Hepatocyte (in vitro differentiated cells): ENCODE data around the gene LIPC. TPM values are rescaled to one million over a fixed set of nuclear protein-coding genes. Genes with fewer than 3 reads are reported as not detected.

Experiments
- DNase-seq: peaks from one replicate; pipeline ENCODE4 v3.0.0-alpha.2; 2016; ENCODE audit warnings: low spot score
- H2AFZ ChIP-seq: fragments of 200-600 bp; sonication (generic); 2 replicates; pipeline ENCODE4 v1.6.0; 2016; ENCODE audit warnings: antibody characterized with exemption, mild to moderate bottlenecking
- H3K27ac ChIP-seq: fragments of 200-600 bp; sonication (generic); 2 replicates; pipeline ENCODE4 v1.5.1; 2016; ENCODE audit warnings: mild to moderate bottlenecking
- H3K27me3 ChIP-seq: fragments of 200-600 bp; sonication (generic); 2 replicates; pipeline ENCODE4 v1.6.1; 2016
- H3K36me3 ChIP-seq: fragments of 200-600 bp; sonication (generic); replicated peaks from 2 replicates; pipeline ENCODE4 v1.5.1; 2016; ENCODE audit warnings: low read depth; ENCODE audit not compliant: insufficient read depth
- H3K4me1 ChIP-seq: fragments of 200-600 bp; sonication (generic); 2 replicates; pipeline ENCODE4 v1.5.1; 2016; ENCODE audit warnings: mild to moderate bottlenecking, moderate library complexity; ENCODE audit not compliant: insufficient read depth
- H3K4me2 ChIP-seq: fragments of 200-600 bp; sonication (generic); 2 replicates; pipeline ENCODE4 v1.6.0; 2016
- H3K4me3 ChIP-seq: fragments of 200-600 bp; sonication (generic); 2 replicates; pipeline ENCODE4 v1.5.1; 2016; ENCODE audit warnings: mild to moderate bottlenecking
- H3K79me2 ChIP-seq: fragments of 200-600 bp; sonication (generic); 2 replicates; pipeline ENCODE4 v1.6.0; 2017; ENCODE audit warnings: mild to moderate bottlenecking
- H3K9me2 ChIP-seq: fragments of 200-600 bp; sonication (generic); replicated peaks from 2 replicates; pipeline ENCODE4 v1.6.0; 2017; ENCODE audit warnings: mild to moderate bottlenecking; ENCODE audit not compliant: insufficient read depth
- H3K9me3 ChIP-seq: fragments of 200-600 bp; sonication (generic); 2 replicates; pipeline ENCODE4 v1.5.1; 2016; ENCODE audit warnings: low read depth, mild to moderate bottlenecking
- H4K20me1 ChIP-seq: fragments of 200-600 bp; sonication (generic); 2 replicates; pipeline ENCODE4 v1.6.0; 2016; ENCODE audit warnings: mild to moderate bottlenecking; ENCODE audit not compliant: insufficient read depth, poor library complexity, severe bottlenecking
- EZH2 ChIP-seq: fragments of 200-600 bp; sonication (generic); IDR thresholded peaks from 2 replicates; pipeline ENCODE4 v1.6.1; 2016; ENCODE audit warnings: antibody characterized with exemption, mild to moderate bottlenecking, borderline replicate concordance
- EZH2phosphoT487 ChIP-seq: fragments of 200-600 bp; sonication (generic); IDR thresholded peaks from one replicate; pipeline ENCODE4 v1.6.1; 2018; ENCODE audit warnings: antibody characterized with exemption, mild to moderate bottlenecking, low read depth, moderate library complexity; ENCODE audit not compliant: unreplicated experiment, severe bottlenecking
- WGBS: methylation state at CpG from one replicate; pipeline ENCODE4 v1.1.6; 2016; ENCODE audit warnings: low lambda C conversion rate; ENCODE audit errors: missing lambda C conversion rate; 5-methylcytosine and 5-hydroxymethylcytosine counted together
- polyA plus RNA-seq: library from polyadenylated mRNA; unstranded; fragments of >200 nt; fragmentation: Nextera tagmentation; extraction: Ambion mirVana; gene quantifications from 2 replicates; pipeline ENCODE4 v1.2.1, GENCODE V29; 2016
- total RNA-seq: library from RNA; depleted of rRNA; stranded (reverse); fragments of >200 nt; gene quantifications from 2 replicates; pipeline ENCODE4 v1.2.3, GENCODE V29; 2014
- TF ChIP-seq, protein P1 (sequence below): fragments of 200-600 bp; sonication (generic); IDR thresholded peaks from 2 replicates; pipeline ENCODE4 v1.5.1; 2016; ENCODE audit warnings: antibody characterized with exemption, mild to moderate bottlenecking; ENCODE audit not compliant: poor library complexity

LIPC gene
- total and polyA plus RNA-seq, 2 experiments from 2014 or later, result 37.0 to 64.8 TPM

DNA sequence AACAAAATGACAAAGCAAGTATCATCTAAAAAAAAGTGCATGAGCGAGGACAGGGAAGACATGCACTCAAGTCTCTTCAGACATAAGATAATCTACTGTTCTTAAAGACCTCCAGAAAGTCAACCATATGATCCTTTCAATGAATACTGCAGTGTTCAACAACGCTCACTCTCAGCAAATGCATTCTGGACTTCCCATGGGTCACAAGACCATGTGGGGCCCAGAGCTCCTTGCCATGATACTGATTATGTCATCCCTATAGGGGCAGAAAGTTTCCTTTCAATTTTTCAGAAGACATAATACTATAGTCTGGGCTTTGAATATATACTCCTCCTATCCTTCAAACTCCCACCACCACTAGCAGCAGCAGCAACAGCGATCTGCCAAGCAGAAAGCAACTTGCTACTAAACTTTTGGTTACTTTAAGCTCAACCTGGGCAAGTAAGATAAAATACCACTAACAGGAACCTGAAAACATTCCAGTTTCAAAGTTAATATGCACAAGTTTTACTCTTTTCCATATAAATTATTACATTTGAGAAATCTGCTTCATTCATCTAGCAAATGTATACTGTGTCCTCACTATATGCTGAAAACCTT, 174.2 kb downstream of the LIPC start:
- no peak for DNase-seq

DNA sequence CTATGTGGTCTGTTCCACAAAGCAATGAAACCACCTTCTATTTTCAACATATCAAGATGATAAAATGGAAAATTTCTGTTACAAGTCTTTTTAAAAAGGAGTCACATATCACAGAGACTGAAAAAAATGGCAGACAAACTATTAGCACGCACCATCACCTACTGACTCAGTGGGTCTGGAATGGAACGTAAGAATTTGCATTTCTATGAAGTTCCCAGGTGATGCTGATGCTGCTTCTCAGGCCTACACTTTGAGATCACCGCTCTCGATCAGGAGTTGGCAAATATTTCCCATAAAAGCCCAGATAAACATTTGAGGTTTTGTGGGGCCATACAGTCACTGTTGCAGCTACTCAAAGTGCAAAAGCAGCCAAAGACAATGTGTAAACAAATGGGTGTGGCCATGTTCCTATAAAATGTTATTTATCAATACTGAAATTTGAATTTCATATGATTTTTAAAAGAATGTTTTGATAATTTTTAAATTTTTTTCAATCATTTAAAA, 174.8 kb downstream of the LIPC start:
- H3K4me1 ChIP-seq, result peaks cover 4% of the 10 kb centered on the region
- H3K27ac ChIP-seq, result no peak overlapping the region
- TF ChIP-seq, protein P1, sequence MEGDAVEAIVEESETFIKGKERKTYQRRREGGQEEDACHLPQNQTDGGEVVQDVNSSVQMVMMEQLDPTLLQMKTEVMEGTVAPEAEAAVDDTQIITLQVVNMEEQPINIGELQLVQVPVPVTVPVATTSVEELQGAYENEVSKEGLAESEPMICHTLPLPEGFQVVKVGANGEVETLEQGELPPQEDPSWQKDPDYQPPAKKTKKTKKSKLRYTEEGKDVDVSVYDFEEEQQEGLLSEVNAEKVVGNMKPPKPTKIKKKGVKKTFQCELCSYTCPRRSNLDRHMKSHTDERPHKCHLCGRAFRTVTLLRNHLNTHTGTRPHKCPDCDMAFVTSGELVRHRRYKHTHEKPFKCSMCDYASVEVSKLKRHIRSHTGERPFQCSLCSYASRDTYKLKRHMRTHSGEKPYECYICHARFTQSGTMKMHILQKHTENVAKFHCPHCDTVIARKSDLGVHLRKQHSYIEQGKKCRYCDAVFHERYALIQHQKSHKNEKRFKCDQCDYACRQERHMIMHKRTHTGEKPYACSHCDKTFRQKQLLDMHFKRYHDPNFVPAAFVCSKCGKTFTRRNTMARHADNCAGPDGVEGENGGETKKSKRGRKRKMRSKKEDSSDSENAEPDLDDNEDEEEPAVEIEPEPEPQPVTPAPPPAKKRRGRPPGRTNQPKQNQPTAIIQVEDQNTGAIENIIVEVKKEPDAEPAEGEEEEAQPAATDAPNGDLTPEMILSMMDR, result no peak
- TF ChIP-seq EZH2phosphoT487 (no peak), EZH2 (no peak)
- H3K36me3 ChIP-seq, result no peaks in the 10 kb centered on the region
- H4K20me1 ChIP-seq, result no peaks in the 10 kb centered on the region
- H3K27me3 ChIP-seq, result no peaks in the 10 kb centered on the region
- 90% methylated on average over 4 of the region's 4 CpGs for WGBS
- no peak overlapping the region for H2AFZ ChIP-seq
- no peak overlapping the region for H3K4me2 ChIP-seq
- no peaks in the 10 kb centered on the region for H3K9me2 ChIP-seq
- no peak overlapping the region for H3K4me3 ChIP-seq
- DNase-seq, result no peak
- H3K9me3 ChIP-seq, result no peaks in the 10 kb centered on the region
- H3K79me2 ChIP-seq, result peaks cover 3% of the 10 kb centered on the region

More for the DNA sequence above, 174.2 kb downstream of the LIPC start:
- WGBS, result 99% methylated on average over 3 of the region's 3 CpGs
- no peaks in the 10 kb centered on the region for H4K20me1 ChIP-seq
- H3K27me3 ChIP-seq, result no peaks in the 10 kb centered on the region
- peaks cover 3% of the 10 kb centered on the region for H3K79me2 ChIP-seq
- no peaks in the 10 kb centered on the region for H3K36me3 ChIP-seq
- TF ChIP-seq EZH2, result no peak
- no peak for TF ChIP-seq EZH2phosphoT487
- TF ChIP-seq, protein P1, result no peak
- no peak overlapping the region for H3K4me3 ChIP-seq
- peaks cover 4% of the 10 kb centered on the region for H3K4me1 ChIP-seq
- H3K4me2 ChIP-seq, result no peak overlapping the region
- no peaks in the 10 kb centered on the region for H3K9me3 ChIP-seq
- H3K27ac ChIP-seq, result no peak overlapping the region
- H2AFZ ChIP-seq, result no peak overlapping the region
- H3K9me2 ChIP-seq, result no peaks in the 10 kb centered on the region

DNA sequence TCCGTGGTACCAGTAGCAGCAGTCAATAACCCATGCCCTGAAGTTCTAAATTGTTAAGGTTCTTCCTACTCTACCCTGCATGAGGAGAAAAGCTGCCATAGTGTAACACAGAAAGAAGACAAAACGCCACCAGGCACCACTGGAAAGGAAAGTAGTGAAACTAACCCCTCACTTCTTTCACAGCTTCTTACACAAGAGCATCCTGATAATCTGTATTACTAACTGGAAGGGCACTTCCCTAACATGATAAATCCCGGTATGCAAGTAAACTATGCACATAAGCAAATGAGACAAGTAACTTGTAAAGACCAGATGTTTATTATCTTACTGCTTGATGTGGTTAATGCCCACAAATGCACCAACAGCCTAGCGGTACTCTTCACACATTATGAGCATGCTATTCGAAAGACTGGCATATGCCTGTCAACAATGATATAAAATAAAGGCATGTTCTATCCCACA, 176.4 kb downstream of the LIPC start:
- TF ChIP-seq EZH2phosphoT487, result no peak
- H3K36me3 ChIP-seq, result no peaks in the 10 kb centered on the region
- H3K4me3 ChIP-seq, result no peak overlapping the region
- H2AFZ ChIP-seq, result no peak overlapping the region
- no peaks in the 10 kb centered on the region for H4K20me1 ChIP-seq
- no peak for DNase-seq
- peaks cover 10% of the 10 kb centered on the region for H3K79me2 ChIP-seq
- no peaks in the 10 kb centered on the region for H3K9me2 ChIP-seq
- no peaks in the 10 kb centered on the region for H3K9me3 ChIP-seq
- 57% methylated on average over 5 of the region's 5 CpGs for WGBS
- H3K27me3 ChIP-seq, result no peaks in the 10 kb centered on the region
- no peak overlapping the region for H3K4me2 ChIP-seq
- H3K27ac ChIP-seq, result no peak overlapping the region
- H3K4me1 ChIP-seq, result peaks cover 10% of the 10 kb centered on the region

DNA sequence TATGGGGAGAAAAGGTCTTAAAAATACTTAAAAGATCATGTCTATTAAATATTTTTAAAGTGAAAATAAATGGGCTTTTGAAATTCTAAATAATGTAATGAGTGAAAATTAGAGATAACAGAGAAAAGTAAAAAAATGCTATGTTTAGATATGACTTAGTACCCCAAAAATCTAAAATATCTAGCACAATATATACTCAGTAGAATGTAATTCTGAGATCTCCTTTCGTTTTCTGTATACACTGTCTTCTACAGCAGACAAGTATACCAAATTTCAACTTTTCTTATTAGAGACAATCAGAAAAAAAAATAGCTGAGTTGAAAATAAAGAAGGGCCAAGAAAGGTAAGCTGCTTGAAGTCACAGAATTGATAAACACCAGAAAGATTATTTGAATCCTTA, 176.9 kb downstream of the LIPC start:
- Histone ChIP-seq H3K4me2 (no peak overlapping the region), H3K9me3 (no peaks in the 10 kb centered on the region), H3K79me2 (peaks cover 15% of the 10 kb centered on the region), H3K27me3 (no peaks in the 10 kb centered on the region), H3K36me3 (no peaks in the 10 kb centered on the region), H3K4me3 (no peak overlapping the region), H3K4me1 (peaks cover 10% of the 10 kb centered on the region), H3K27ac (no peak overlapping the region), H4K20me1 (no peaks in the 10 kb centered on the region), H3K9me2 (no peaks in the 10 kb centered on the region), H2AFZ (no peak overlapping the region)
- TF ChIP-seq, protein P1, result no peak
- TF ChIP-seq EZH2phosphoT487 (no peak), EZH2 (no peak)
- 97% methylated on average over 1 of the region's 1 CpG for WGBS
- DNase-seq, result no peak
